NCI-H2196 (cell line): ENCODE results near the gene PYDC2.
"Not testable (repeated sequence)": the region's sequence is repeated elsewhere in the genome, so short reads cannot be mapped to it uniquely, and the experiment has no call there.

Experiments used
- DNase-seq: peaks from one replicate; lab custom pipeline; 2025; ENCODE audit not compliant: unreplicated experiment; lab: John Stamatoyannopoulos, UW

The PYDC2 gene

DNA sequence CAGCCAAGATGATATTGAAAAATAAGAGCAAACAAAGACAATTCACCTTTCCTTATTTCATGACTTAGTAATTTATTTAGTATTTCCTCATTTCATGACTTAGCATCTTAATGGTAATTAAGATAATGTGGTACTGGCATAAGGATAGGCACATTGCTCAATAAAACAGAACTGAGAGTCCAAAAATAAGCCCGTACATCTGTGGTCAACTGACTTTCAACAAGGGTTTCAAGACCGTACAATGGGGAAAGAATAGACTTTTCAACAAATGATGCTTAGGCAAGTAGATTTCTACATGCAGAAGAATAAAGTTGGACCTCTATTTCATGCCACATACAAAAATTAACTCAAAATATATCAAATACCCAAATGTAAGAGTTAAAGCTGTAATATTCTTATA, 603 bp upstream of the PYDC2 start:
- no peak for DNase-seq

GRCh38 chr3:191470080-191470479, 9.1 kb downstream of the PYDC2 start:
- DNase-seq = no peak

DNA sequence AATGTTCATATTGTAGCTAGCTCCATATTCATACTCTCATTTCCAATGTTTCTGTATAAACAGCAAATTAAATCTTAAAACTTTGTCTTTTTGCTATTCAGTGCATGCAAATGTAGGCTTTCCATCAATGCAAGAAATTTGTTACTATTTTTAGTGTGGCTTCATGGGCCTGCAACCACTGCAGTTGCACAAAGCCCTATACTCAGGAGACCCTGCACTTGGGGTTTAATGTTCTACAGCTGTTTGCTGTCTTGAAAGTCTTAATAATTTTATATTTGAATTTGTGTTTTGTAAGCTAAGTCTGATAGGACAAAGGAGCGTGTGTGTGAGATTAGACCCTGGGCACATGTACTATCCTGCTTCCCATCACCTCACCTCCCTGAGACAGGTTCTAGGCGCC, 9.6 kb downstream of the PYDC2 start:
- no peak for DNase-seq

GRCh38 chr3:191473661-191474198, 12.8 kb downstream of the PYDC2 start:
- DNase-seq = no peak

GRCh38 chr3:191476066-191476772, 15.3 kb downstream of the PYDC2 start:
- DNase-seq = no peak

GRCh38 chr3:191483994-191484393, 23.0 kb downstream of the PYDC2 start:
- not testable (repeated sequence) for DNase-seq

DNA sequence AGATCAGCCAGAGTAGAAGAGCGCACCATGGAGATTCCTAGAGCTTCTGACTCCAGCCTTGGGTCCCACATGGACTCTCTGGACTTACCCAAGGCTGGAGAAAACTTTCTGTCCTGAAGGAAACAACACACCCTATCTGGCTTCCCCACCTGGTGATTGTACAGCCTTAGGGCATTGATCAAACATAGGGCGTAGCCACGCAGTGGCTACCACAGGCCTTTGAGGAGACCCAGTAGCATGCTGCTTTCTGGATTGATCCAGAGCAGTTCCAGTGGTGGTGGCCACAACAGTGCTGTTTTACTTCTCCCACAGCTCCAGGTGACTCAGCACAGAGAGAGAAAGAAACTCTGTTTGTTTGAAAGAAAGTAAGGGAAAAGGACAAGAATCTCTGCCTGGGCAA, 23.5 kb downstream of the PYDC2 start:
- no peak for DNase-seq

DNA sequence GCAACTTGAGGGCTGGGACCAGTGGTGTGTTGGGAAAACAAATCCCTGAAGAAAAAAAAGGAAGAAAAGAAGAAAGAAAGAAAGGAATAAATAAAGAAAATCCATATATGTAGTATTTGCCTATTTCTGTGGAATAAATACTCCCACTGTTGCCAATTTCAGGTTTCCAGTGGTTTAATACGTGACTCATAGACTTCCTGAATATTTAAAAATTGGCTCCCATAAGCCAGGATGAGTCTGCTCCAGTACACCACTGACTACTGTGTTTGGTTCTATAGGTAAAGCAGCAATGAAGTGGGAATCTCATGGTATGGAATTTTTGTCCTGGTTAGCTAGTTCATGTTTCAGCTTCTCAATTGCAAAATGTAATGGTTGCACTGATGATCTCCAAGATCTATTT, 31.6 kb downstream of the PYDC2 start:
- DNase-seq = no peak

DNA sequence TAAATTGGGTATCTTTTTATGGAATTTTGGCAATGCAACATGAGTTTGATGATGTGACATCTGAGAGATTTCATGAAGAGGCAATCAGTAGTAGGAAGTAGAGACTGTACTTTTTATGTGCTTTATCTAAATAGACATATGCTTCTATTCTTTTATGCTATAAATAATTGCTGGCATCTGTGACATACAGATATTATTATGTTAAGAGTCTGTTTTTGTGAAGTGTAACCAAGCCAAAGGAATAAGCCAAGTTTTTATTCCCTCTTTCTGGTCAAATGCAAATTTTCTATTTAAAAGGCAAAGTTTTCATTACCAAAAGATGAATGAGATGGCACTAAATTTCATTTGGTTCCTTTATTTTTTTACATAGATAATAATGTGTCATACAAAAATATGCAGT, 32.4 kb downstream of the PYDC2 start:
- no peak for DNase-seq

GRCh38 chr3:191499307-191500080, 38.5 kb downstream of the PYDC2 start:
- DNase-seq = no peak

- DNase-seq = no peak
These were observed 39.9 kb downstream of the PYDC2 start for GRCh38 chr3:191500892-191501291.

GRCh38 chr3:191502583-191502982, 41.6 kb downstream of the PYDC2 start:
- DNase-seq = no peak

- no peak for DNase-seq
These were observed 48.1 kb downstream of the PYDC2 start for GRCh38 chr3:191509078-191509477.
